HG03565 (cell line): ENCODE measurements around the gene CDH12.
"Not testable (repeated sequence)": the region's sequence is repeated elsewhere in the genome, so short reads cannot be mapped to it uniquely, and the experiment has no call there.

Experiments used
- ATAC-seq: cut with Tn5 transposase; IDR thresholded peaks from one replicate; pipeline ENCODE4 v1.9.1; 2021; ENCODE audit warnings: mild to moderate bottlenecking, moderate library complexity; ENCODE audit not compliant: unreplicated experiment

The CDH12 gene

GRCh38 chr5:22774214-22774613 lies 78.9 kb downstream of the CDH12 start:
- not testable (repeated sequence) for ATAC-seq

GRCh38 chr5:22764736-22765135 lies 88.4 kb downstream of the CDH12 start:
- no peak for ATAC-seq

- ATAC-seq, result no peak
Measured at GRCh38 chr5:22757776-22758175, 95.4 kb downstream of the CDH12 start.

- no peak for ATAC-seq
Measured at GRCh38 chr5:22754155-22754554, 99.0 kb downstream of the CDH12 start.

- ATAC-seq, result no peak
Measured at GRCh38 chr5:22751536-22751935, 101.6 kb downstream of the CDH12 start.

- ATAC-seq, result no peak
Measured at GRCh38 chr5:22736443-22737003, 116.6 kb downstream of the CDH12 start.

- no peak for ATAC-seq
Measured at GRCh38 chr5:22734907-22735306, 118.2 kb downstream of the CDH12 start.

- ATAC-seq, result no peak
Measured at GRCh38 chr5:22728610-22729009, 124.5 kb downstream of the CDH12 start.

GRCh38 chr5:22722491-22722890 lies 130.7 kb downstream of the CDH12 start:
- no peak for ATAC-seq

- no peak for ATAC-seq
Measured at GRCh38 chr5:22722056-22722455, 131.1 kb downstream of the CDH12 start.

GRCh38 chr5:22719842-22720241 lies 133.3 kb downstream of the CDH12 start:
- ATAC-seq, result no peak

- ATAC-seq, result no peak
Measured at GRCh38 chr5:22710660-22711059, 142.5 kb downstream of the CDH12 start.

GRCh38 chr5:22709743-22710142 lies 143.4 kb downstream of the CDH12 start:
- ATAC-seq, result no peak

GRCh38 chr5:22708770-22709328 lies 144.3 kb downstream of the CDH12 start:
- no peak for ATAC-seq

- no peak for ATAC-seq
Measured at GRCh38 chr5:22706901-22707300, 146.2 kb downstream of the CDH12 start.

GRCh38 chr5:22699319-22699718 lies 153.8 kb downstream of the CDH12 start:
- ATAC-seq, result no peak

- ATAC-seq, result no peak
Measured at GRCh38 chr5:22693121-22693520, 160.0 kb downstream of the CDH12 start.

GRCh38 chr5:22683050-22683449 lies 170.1 kb downstream of the CDH12 start:
- ATAC-seq, result no peak

- no peak for ATAC-seq
Measured at GRCh38 chr5:22678886-22679285, 174.3 kb downstream of the CDH12 start.

- ATAC-seq, result no peak
Measured at GRCh38 chr5:22673131-22673530, 180.0 kb downstream of the CDH12 start.

- ATAC-seq, result no peak
Measured at GRCh38 chr5:22669345-22669744, 183.8 kb downstream of the CDH12 start.

- no peak for ATAC-seq
Measured at GRCh38 chr5:22665801-22666200, 187.3 kb downstream of the CDH12 start.

- ATAC-seq, result no peak
Measured at GRCh38 chr5:22663134-22663533, 190.0 kb downstream of the CDH12 start.
